ENCODE results near the gene SMYD3.

- TF ChIP-seq NFRKB (IDR thresholded peaks at IDR 0.05), result no peak
- TF ChIP-seq ARNT (IDR thresholded peaks at IDR 0.05), result no peak
- TF ChIP-seq FOXA1 (IDR thresholded peaks at IDR 0.05), result no peak
- no peak for TF ChIP-seq TARDBP (IDR thresholded peaks at IDR 0.05)
- no peak for TF ChIP-seq ZNF384 (IDR thresholded peaks at IDR 0.05)
- no peak for TF ChIP-seq SP1 (IDR thresholded peaks at IDR 0.05)
- TF ChIP-seq BHLHE40 (IDR thresholded peaks at IDR 0.05; ENCODE audit: borderline replicate concordance), result no peak
- no peak for TF ChIP-seq FOXK2 (IDR thresholded peaks at IDR 0.05)
- TF ChIP-seq FOXM1 (IDR thresholded peaks at IDR 0.05; ENCODE audit: borderline replicate concordance), result no peak
- TF ChIP-seq HDGF (IDR thresholded peaks at IDR 0.05; ENCODE audit: borderline replicate concordance), result no peak
Measured at GRCh38 chr1:246262281-246262680, 244.8 kb downstream of the SMYD3 start.

Measured in HEK293T (cell line).